Measurements from ENCODE around the gene NTNG1. TPM values are rescaled to one million over a fixed set of nuclear protein-coding genes. Genes with fewer than 3 reads are reported as not detected.

The NTNG1 gene
- total RNA-seq, 2 donors from 2014 or later: 2.5 to 2.6 TPM

DNA sequence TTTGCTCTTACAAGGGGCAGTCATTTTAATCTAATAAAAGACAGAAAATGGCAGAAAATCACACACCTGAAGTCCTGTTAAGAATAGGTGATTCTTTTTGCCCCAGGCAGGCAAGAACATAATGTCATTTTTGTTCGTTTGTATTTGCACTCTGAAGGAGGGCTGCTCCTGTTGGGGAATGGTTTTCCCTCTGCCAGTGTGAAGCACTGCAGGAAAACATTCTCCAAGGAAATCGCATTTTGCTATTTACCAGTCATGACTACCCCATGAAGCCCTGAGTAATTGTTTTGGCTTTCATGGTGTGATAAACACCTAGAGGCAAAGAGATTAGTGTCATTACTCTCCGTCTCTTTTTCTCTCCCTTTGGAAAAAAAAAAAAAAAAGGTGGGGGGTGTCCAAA is 345.5 kb downstream of the NTNG1 start:
- no peak overlapping the region for H3K9ac ChIP-seq (ENCODE audit: extremely low read depth, low read length, poor library complexity, severe bottlenecking)
- peaks cover 12% of the 10 kb centered on the region for H3K4me1 ChIP-seq (ENCODE audit: control insufficient read depth, insufficient read depth, low read length)
- no peak overlapping the region for H3K27ac ChIP-seq (ENCODE audit: low read depth, low read length)
- peak overlapping the region; percentile 20 for H3K4me3 ChIP-seq (ENCODE audit: low read length)
- H3K27me3 ChIP-seq (ENCODE audit: control insufficient read depth, insufficient read depth, low read length, poor library complexity, severe bottlenecking): no peaks in the 10 kb centered on the region
- Mint-ChIP-seq H3K27ac (peak overlapping the region; percentile 3), H3K4me3 (no peak overlapping the region), H3K36me3 (ENCODE audit: low read depth) (no peaks in the 10 kb centered on the region), H3K27me3 (ENCODE audit: insufficient read depth) (no peaks in the 10 kb centered on the region), H3K4me1 (peaks cover 31% of the 10 kb centered on the region), H3K9me3 (no peaks in the 10 kb centered on the region)
- TF ChIP-seq, protein P1, sequence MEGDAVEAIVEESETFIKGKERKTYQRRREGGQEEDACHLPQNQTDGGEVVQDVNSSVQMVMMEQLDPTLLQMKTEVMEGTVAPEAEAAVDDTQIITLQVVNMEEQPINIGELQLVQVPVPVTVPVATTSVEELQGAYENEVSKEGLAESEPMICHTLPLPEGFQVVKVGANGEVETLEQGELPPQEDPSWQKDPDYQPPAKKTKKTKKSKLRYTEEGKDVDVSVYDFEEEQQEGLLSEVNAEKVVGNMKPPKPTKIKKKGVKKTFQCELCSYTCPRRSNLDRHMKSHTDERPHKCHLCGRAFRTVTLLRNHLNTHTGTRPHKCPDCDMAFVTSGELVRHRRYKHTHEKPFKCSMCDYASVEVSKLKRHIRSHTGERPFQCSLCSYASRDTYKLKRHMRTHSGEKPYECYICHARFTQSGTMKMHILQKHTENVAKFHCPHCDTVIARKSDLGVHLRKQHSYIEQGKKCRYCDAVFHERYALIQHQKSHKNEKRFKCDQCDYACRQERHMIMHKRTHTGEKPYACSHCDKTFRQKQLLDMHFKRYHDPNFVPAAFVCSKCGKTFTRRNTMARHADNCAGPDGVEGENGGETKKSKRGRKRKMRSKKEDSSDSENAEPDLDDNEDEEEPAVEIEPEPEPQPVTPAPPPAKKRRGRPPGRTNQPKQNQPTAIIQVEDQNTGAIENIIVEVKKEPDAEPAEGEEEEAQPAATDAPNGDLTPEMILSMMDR (conservative IDR thresholded peaks at IDR 0.05): no peak
- 21% methylated on average over 3 of the region's 3 CpGs; no CpG with 5 or more reads in 1 of the 2 experiments for WGBS, 2 experiments (ENCODE audit: insufficient coverage in 1 of 2, insufficient read length in 1 of 2)
- H3K36me3 ChIP-seq (ENCODE audit: control insufficient read depth, insufficient read depth, low read length): no peaks in the 10 kb centered on the region
- DNase-seq: peak; percentile 53
- no peaks in the 10 kb centered on the region for H3K9me3 ChIP-seq (ENCODE audit: control insufficient read depth, low read length)

DNA sequence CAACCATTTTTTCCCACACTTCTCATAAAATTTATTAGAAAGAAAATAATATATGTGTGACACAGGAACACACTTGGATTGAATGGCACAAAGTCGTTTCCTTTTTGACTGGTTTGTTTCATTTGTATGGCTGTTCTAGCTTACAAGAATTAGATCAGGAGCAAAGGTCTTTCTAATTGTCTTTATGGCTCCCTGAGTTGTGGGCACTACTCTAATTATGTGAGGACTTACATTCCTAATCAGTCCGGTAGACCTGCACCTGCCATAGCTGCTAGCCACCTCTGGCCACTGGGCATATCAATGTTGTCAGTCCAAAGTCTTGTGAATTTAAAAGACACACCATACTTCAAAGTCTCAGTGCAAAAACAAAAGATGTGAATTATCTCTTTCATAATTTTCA is 346.7 kb downstream of the NTNG1 start:
- no peaks in the 10 kb centered on the region for H3K27me3 Mint-ChIP-seq (ENCODE audit: insufficient read depth)
- H3K4me3 Mint-ChIP-seq: no peak overlapping the region
- TF ChIP-seq, protein P1 (conservative IDR thresholded peaks at IDR 0.05): no peak
- Histone ChIP-seq H3K9me3 (ENCODE audit: control insufficient read depth, low read length) (no peaks in the 10 kb centered on the region), H3K9ac (ENCODE audit: extremely low read depth, low read length, poor library complexity, severe bottlenecking) (no peak overlapping the region), H3K4me1 (ENCODE audit: control insufficient read depth, insufficient read depth, low read length) (peaks cover 12% of the 10 kb centered on the region), H3K27me3 (ENCODE audit: control insufficient read depth, insufficient read depth, low read length, poor library complexity, severe bottlenecking) (no peaks in the 10 kb centered on the region), H3K27ac (ENCODE audit: low read depth, low read length) (no peak overlapping the region), H3K36me3 (ENCODE audit: control insufficient read depth, insufficient read depth, low read length) (no peaks in the 10 kb centered on the region), H3K4me3 (ENCODE audit: low read length) (no peak overlapping the region)
- no peak overlapping the region for H3K27ac Mint-ChIP-seq
- WGBS, 2 experiments (ENCODE audit: insufficient coverage in 1 of 2, insufficient read length in 1 of 2): 88 to 100% methylated on average over 1 to 2 of the region's 2 CpGs
- H3K9me3 Mint-ChIP-seq: no peaks in the 10 kb centered on the region
- no peak for DNase-seq
- no peaks in the 10 kb centered on the region for H3K36me3 Mint-ChIP-seq (ENCODE audit: low read depth)
- H3K4me1 Mint-ChIP-seq: peaks cover 35% of the 10 kb centered on the region

DNA sequence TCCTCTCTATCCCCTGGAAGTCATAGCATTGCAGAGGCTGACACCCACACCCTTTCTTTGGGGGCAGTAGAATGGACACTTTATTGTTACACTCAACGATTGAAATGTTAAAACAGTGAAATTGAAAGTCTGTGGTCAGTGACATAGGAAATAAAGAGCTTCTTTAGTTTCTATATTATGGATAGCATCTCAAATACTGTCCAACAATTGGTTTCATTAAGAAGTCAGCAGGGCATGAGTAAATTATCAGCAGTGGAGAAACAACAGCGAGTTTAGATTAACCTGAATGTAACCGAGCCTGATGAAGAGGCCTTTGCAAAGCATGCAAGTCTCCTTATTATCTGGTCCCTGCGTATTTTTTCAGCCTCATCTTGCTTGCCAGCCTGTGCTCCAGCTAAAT is 350.7 kb downstream of the NTNG1 start:
- Histone ChIP-seq H3K4me3 (ENCODE audit: low read length) (no peak overlapping the region), H3K4me1 (ENCODE audit: control insufficient read depth, insufficient read depth, low read length) (peaks cover 7% of the 10 kb centered on the region), H3K27ac (ENCODE audit: low read depth, low read length) (no peak overlapping the region), H3K27me3 (ENCODE audit: control insufficient read depth, insufficient read depth, low read length, poor library complexity, severe bottlenecking) (no peaks in the 10 kb centered on the region), H3K9me3 (ENCODE audit: control insufficient read depth, low read length) (no peaks in the 10 kb centered on the region), H3K9ac (ENCODE audit: extremely low read depth, low read length, poor library complexity, severe bottlenecking) (no peak overlapping the region), H3K36me3 (ENCODE audit: control insufficient read depth, insufficient read depth, low read length) (no peaks in the 10 kb centered on the region)
- Mint-ChIP-seq H3K27ac (no peak overlapping the region), H3K4me1 (peaks cover 30% of the 10 kb centered on the region), H3K4me3 (no peak overlapping the region), H3K36me3 (ENCODE audit: low read depth) (no peaks in the 10 kb centered on the region), H3K9me3 (no peaks in the 10 kb centered on the region), H3K27me3 (ENCODE audit: insufficient read depth) (peaks cover 2% of the 10 kb centered on the region)
- DNase-seq: no peak
- 92% methylated on average over 4 of the region's 4 CpGs for WGBS, 2 experiments (ENCODE audit: insufficient coverage in 1 of 2, insufficient read length in 1 of 2)
- TF ChIP-seq, protein P1 (conservative IDR thresholded peaks at IDR 0.05): no peak
